ENCODE results near the gene PTPN3.

PTPN3 gene

DNA sequence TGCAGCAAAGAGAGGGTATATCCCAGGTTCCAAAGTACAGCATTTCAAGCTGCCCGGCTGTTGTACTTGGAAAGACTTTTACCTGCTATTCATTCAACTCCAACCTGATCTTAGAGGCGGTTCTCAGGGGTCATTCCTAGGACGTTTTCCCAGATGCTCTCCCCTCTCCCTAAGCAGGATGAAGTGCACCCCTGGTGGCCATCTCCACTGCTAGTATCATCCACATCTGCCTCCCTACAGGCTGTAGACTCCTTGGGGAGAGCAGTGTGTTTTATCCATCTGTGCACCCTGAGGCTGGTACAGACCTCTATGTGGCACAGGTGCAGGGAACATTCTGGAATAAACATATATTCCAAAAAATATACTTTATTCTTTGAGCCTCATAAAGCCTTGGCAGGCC is 56.8 kb downstream of the PTPN3 start:
- ATAC-seq, result no peak
- no peaks in the 10 kb centered on the region for H3K36me3 Mint-ChIP-seq (ENCODE audit: low read depth)
- H3K27ac Mint-ChIP-seq, result no peak overlapping the region
- DNase-seq, result no peak
- peaks cover 9% of the 10 kb centered on the region for H3K27me3 Mint-ChIP-seq
- H3K4me3 Mint-ChIP-seq, result no peak overlapping the region
- peaks cover 12% of the 10 kb centered on the region for H3K4me1 Mint-ChIP-seq
- no peaks in the 10 kb centered on the region for H3K9me3 Mint-ChIP-seq

DNA sequence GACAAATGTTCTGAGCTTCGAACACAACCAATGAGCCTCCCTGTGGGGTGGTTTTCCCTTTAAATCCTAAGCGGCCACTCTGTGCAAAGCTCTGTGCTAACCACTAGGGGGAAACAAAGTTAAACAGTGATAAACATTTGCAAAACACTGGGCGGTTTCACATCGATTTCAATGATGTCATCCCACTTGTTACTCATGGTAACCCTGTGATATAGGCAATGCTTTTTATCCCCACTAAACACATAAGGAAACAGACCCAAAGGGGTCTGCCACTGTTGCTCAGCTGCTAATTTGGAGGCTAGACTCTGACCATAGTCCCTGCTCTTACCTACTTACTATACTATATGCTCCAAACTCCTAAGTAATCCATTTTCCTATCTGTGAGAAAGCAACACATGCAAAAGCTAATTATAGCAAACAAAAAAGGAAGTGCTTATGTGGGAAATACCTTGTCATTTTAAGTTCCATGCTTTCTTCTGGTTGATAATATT is 57.3 kb downstream of the PTPN3 start:
- Mint-ChIP-seq H3K27me3 (peaks cover 12% of the 10 kb centered on the region), H3K27ac (no peak overlapping the region), H3K4me1 (peaks cover 12% of the 10 kb centered on the region), H3K36me3 (ENCODE audit: low read depth) (no peaks in the 10 kb centered on the region), H3K9me3 (no peaks in the 10 kb centered on the region), H3K4me3 (no peak overlapping the region)
- DNase-seq, result peak; percentile 26
- peak; percentile 98 for ATAC-seq

DNA sequence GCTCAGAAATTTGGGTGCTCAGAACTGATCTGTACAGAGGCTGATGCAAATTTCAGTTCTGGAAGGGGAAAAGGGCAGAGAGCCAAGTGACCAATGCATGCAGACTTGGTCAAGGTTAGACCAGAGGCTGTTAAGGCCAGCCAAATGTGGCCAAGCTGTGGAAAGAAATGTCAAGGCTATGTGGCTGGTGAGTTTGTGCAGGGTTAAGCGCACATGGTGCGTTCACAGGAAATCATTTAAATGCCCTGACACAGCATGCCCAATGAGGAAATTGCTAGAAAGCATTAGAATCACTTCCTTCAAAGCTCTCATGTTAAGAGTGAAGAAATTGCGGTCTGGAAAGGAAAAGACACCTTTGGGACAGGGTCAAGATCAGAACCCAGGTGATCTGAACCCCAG is 58.0 kb downstream of the PTPN3 start:
- no peak overlapping the region for H3K4me3 Mint-ChIP-seq
- H3K4me1 Mint-ChIP-seq, result peaks cover 12% of the 10 kb centered on the region
- H3K27me3 Mint-ChIP-seq, result peaks cover 17% of the 10 kb centered on the region
- no peak overlapping the region for H3K27ac Mint-ChIP-seq
- no peaks in the 10 kb centered on the region for H3K36me3 Mint-ChIP-seq (ENCODE audit: low read depth)
- H3K9me3 Mint-ChIP-seq, result no peaks in the 10 kb centered on the region
- DNase-seq (no peak), ATAC-seq (no peak)

DNA sequence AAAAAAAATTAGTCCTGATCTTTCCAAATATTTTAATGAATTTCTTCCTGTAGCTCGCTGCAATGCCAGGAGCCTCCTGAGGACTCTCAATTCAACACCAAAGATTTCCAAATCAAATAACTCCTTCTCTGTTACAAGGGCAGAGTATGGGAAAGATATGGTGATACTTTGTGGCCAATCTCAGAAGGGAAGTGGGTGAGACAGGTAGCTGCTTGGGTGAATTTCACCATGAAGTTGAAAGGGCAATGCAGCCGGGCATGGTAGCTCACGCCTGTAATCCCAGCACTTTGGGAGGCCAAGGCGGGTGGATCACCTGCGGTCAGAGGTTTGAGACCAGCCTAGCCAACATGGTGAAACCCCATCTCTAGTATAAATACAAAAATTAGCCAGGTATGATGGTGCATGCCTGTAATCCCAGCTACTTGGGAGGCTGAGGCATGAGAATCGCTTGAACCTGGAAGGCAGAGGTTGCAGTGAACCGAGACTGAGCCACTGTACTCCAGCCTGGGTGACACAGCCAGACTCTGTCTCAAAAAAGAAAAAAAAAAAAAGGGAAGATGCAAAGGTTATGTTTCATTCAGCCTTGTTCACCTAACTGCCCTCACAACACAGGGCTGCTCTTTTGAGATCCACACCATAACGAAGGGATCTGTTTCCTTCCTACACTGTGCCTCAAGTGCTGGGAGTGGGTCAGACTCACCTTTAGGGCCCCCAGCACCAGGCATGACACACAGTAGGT is 58.6 kb downstream of the PTPN3 start:
- no peak overlapping the region for H3K27ac Mint-ChIP-seq
- peaks cover 12% of the 10 kb centered on the region for H3K4me1 Mint-ChIP-seq
- H3K27me3 Mint-ChIP-seq, result peaks cover 14% of the 10 kb centered on the region
- ATAC-seq (no peak), DNase-seq (no peak)
- H3K4me3 Mint-ChIP-seq, result no peak overlapping the region
- no peaks in the 10 kb centered on the region for H3K36me3 Mint-ChIP-seq (ENCODE audit: low read depth)
- H3K9me3 Mint-ChIP-seq, result no peaks in the 10 kb centered on the region

DNA sequence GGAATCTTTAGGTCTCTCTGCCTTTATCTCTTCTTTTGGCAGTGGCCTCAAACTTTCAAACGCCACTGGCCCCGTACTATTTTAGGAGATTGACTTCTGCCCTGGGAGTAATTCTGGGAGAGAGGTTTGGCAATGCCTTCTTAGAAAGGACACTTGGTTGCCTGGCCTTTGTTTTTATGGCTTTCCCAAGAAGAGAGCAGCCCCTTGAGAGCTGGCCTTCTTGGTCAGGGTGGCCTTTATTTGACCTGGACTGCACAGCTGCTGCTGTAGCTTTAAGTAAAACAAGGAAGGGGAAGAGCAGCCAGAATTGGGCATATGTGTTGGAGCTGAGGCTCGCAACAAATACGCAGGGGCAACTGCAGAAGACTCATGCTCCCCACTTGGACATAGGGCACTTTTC is 60.8 kb downstream of the PTPN3 start:
- Mint-ChIP-seq H3K27me3 (peaks cover 11% of the 10 kb centered on the region), H3K27ac (no peak overlapping the region), H3K36me3 (ENCODE audit: low read depth) (no peaks in the 10 kb centered on the region), H3K4me1 (peaks cover 12% of the 10 kb centered on the region), H3K9me3 (no peaks in the 10 kb centered on the region), H3K4me3 (no peak overlapping the region)
- DNase-seq (no peak), ATAC-seq (no peak)

DNA sequence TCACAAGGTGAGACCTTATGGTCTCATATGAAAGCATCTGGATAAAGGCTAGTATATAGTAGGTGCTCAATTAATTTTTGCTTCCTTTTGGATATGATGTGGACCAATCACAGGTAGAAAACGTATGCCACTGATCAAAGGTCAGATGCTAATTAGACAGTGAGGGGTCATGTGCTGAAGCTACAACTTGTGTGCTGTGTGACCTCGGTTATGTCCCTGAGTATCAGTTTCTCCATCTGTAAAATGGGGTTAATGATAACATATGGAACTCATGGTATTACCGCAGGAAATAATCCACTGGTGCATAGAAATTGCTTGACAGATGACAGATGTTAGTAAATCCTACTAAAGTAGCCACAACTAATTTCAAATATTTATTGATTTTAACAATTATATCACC is 62.0 kb downstream of the PTPN3 start:
- Mint-ChIP-seq H3K27me3 (peaks cover 12% of the 10 kb centered on the region), H3K27ac (no peak overlapping the region), H3K9me3 (no peaks in the 10 kb centered on the region), H3K4me3 (no peak overlapping the region), H3K4me1 (peaks cover 9% of the 10 kb centered on the region), H3K36me3 (ENCODE audit: low read depth) (no peaks in the 10 kb centered on the region)
- DNase-seq (no peak), ATAC-seq (no peak)

DNA sequence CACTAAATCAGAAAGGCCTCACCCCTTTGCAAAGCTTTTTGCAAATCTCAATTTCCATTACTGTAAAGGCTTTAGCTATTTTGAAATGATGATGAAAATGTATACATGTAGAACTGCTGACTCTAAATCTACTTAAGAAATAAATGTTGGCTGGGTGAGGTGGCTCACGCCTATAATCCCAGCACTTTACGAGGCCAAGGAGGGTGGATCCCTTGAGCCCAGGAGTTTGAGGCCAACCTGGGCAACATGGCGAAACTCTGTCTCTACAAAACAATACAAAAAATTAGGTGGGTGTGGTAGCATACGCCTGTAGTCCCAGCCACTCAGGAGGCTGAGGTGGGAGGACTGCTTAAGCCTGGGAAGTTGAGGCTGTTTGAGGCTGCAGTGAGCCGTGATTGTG is 64.6 kb downstream of the PTPN3 start:
- Mint-ChIP-seq H3K36me3 (ENCODE audit: low read depth) (no peaks in the 10 kb centered on the region), H3K27ac (no peak overlapping the region), H3K4me3 (no peak overlapping the region), H3K27me3 (peaks cover 13% of the 10 kb centered on the region), H3K9me3 (no peaks in the 10 kb centered on the region), H3K4me1 (no peaks in the 10 kb centered on the region)
- no peak for ATAC-seq
- DNase-seq, result no peak

DNA sequence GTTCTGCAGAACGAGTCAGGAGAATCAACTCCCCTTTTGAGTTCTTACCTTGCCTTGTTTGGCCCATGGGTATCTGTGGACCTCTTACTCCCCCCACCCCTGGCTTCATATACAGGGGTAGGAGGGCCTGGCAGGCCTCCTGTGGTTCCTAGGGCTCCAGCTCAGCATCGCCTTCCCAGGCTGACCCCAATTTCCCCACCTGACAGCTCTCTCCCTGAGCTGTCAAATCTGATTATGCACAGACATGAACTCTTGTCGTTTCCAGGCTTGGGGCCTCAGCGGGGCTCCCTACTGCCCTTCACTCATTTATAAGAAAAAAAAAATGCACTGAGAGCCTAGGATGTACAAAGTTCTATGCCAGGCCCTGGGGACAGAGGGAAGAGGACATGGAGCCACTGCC is 67.9 kb downstream of the PTPN3 start:
- no peak overlapping the region for H3K4me3 Mint-ChIP-seq
- no peaks in the 10 kb centered on the region for H3K4me1 Mint-ChIP-seq
- DNase-seq (no peak), ATAC-seq (no peak)
- peaks cover 5% of the 10 kb centered on the region for H3K27me3 Mint-ChIP-seq
- no peaks in the 10 kb centered on the region for H3K9me3 Mint-ChIP-seq
- H3K36me3 Mint-ChIP-seq (ENCODE audit: low read depth), result no peaks in the 10 kb centered on the region
- H3K27ac Mint-ChIP-seq, result no peak overlapping the region

DNA sequence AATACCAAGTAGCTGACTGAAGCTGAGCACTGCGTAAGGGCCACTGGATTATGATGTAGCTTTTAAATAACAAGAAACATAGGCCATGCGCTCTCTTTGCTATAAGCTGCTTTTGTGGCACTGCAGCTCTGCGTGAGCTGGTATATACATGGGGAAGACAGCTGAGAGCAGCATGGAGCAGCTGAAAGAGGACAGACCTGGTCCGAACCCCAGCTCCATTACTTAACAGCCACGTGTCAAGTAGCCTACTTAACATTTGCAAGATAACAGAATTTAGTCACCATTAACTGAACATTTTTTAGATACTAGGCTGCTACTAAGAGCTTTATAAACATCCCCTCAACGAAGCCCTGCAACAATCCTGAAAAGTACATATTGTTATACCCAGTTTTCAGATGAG is 69.3 kb downstream of the PTPN3 start:
- Mint-ChIP-seq H3K4me3 (no peak overlapping the region), H3K27me3 (peaks cover 5% of the 10 kb centered on the region), H3K36me3 (ENCODE audit: low read depth) (no peaks in the 10 kb centered on the region), H3K9me3 (no peaks in the 10 kb centered on the region), H3K27ac (no peak overlapping the region), H3K4me1 (no peaks in the 10 kb centered on the region)
- ATAC-seq (no peak), DNase-seq (no peak)

DNA sequence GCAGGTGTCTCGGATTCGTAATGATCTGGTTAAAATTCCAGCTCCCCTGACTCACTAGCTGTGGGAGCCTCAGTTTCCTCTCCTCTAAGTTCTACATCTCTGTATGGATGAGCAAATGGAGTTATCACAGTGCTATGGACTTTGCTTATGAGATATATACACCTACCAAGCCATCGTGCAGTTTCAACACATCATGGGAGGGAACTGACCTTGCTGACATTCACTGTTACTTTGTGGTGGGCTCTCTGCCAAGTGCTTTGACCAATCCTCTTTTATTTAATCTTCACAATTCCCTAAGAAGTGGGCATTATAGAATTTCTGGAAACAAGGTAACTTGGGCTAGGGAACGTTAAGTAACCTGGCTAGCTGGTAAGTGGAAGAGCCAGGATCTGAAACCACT is 70.2 kb downstream of the PTPN3 start:
- no peak for ATAC-seq
- Mint-ChIP-seq H3K4me1 (no peaks in the 10 kb centered on the region), H3K4me3 (no peak overlapping the region), H3K9me3 (no peaks in the 10 kb centered on the region), H3K27ac (no peak overlapping the region), H3K36me3 (ENCODE audit: low read depth) (no peaks in the 10 kb centered on the region), H3K27me3 (peaks cover 5% of the 10 kb centered on the region)
- DNase-seq, result no peak

DNA sequence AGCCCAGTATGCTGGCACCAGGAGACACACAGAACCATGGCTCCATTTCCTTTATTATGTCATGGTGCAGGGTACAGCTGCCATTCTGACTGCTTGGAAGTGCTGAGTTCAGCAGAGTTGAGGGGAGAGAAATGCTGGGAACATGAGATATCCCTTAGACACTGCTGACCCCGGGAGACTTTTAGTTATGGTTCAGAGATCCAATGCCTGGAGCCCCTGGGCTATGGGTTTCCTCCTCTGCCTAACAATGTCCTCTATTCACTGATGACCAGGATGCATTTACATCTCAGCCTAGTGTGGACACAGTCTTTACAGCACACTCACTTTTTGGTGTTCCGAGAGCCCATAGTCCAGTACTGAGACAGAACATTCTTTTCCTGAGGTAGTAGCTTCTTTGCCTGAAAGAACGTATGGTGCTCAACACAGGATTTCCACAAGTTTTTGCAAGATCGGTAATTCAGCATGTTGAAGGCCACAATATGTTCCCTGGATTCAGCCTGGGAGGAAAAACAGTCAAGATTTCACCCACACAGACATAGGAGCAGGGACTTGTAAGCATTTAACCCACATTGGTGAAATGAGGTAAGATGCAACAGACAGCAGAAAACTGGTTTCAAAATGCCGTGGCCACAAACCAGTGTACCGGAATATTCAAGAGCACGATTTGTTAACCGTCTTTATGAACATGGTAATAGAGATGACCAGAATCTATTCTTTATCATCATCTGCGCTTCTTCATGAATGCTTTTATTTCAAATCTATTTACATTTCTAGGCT is 71.3 kb downstream of the PTPN3 start:
- H3K27ac Mint-ChIP-seq, result no peak overlapping the region
- H3K9me3 Mint-ChIP-seq, result no peaks in the 10 kb centered on the region
- H3K36me3 Mint-ChIP-seq (ENCODE audit: low read depth), result no peaks in the 10 kb centered on the region
- DNase-seq (no peak), ATAC-seq (no peak)
- H3K4me3 Mint-ChIP-seq, result no peak overlapping the region
- H3K4me1 Mint-ChIP-seq, result no peaks in the 10 kb centered on the region
- peaks cover 4% of the 10 kb centered on the region for H3K27me3 Mint-ChIP-seq

DNA sequence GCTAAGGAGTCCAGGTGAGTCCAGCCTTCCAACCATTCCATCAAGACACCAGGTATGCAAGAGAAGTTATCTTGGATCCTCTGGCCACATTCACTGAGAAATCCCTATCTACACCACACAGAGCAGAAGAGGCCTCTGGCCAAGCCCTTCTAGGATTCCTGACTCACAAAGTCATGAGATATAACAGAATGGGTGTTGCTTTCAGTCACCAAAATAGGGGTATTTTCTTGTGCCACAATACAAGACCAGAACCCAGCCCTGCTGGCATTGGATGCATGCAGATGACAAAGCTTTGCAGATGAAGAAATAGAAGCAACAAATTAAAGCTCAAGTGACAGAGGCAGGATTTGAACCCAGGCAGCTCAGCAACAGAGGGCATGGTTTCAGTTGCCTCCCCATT is 73.5 kb downstream of the PTPN3 start:
- H3K27ac Mint-ChIP-seq, result no peak overlapping the region
- DNase-seq, result no peak

DNA sequence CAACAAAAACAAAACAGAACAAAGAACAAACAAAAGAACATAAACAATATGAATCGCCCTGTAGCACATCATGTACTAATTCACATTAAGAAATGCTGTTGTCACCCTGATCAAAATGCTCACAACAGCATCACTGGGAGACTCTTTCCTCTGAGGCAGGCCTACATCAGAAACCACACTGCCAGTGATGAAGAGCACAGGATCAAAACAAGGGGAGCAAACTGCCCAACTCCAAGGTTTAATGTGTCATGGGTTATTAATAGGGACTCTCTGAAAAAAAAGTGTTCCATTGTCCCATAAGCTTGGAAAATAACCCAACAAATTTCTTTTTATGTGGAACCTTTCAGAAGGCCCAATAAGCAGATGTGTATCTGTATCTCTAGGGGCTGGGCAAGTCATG is 74.2 kb downstream of the PTPN3 start:
- no peaks in the 10 kb centered on the region for H3K9me3 Mint-ChIP-seq
- ATAC-seq (no peak), DNase-seq (no peak)
- no peaks in the 10 kb centered on the region for H3K36me3 Mint-ChIP-seq (ENCODE audit: low read depth)
- peaks cover 7% of the 10 kb centered on the region for H3K27me3 Mint-ChIP-seq
- H3K27ac Mint-ChIP-seq, result no peak overlapping the region
- H3K4me3 Mint-ChIP-seq, result no peak overlapping the region
- H3K4me1 Mint-ChIP-seq, result peaks cover 3% of the 10 kb centered on the region

More for the DNA sequence above, 73.5 kb downstream of the PTPN3 start:
- Mint-ChIP-seq H3K4me1 (no peaks in the 10 kb centered on the region), H3K27me3 (peaks cover 4% of the 10 kb centered on the region), H3K9me3 (no peaks in the 10 kb centered on the region), H3K4me3 (no peak overlapping the region), H3K36me3 (ENCODE audit: low read depth) (no peaks in the 10 kb centered on the region)
- no peak for ATAC-seq

DNA sequence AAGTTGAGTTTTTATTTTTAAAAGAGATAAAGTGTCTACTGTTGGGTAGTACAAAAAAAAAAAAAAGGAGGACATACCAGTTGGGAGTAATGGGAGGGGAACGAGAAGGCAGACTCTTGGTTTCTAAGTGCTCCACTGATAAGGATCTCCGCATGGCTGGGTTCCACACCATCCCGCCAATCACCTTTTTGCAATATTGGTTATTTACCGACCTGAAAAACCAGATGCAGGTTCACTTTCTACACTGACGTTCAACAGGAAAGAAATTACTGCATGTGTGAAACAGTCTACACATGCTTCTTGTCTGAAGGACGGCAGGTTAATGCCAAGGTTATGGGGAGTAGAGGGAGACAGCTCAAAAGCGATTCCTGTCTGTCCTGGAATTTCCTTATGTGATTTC is 75.5 kb downstream of the PTPN3 start:
- ATAC-seq, result no peak
- Mint-ChIP-seq H3K4me3 (no peak overlapping the region), H3K36me3 (ENCODE audit: low read depth) (no peaks in the 10 kb centered on the region), H3K27me3 (peaks cover 3% of the 10 kb centered on the region), H3K4me1 (peaks cover 13% of the 10 kb centered on the region), H3K27ac (no peak overlapping the region), H3K9me3 (no peaks in the 10 kb centered on the region)
- no peak for DNase-seq
